ENCODE measurements around the gene CNDP1. TPM values are rescaled to one million over a fixed set of nuclear protein-coding genes. Genes with fewer than 3 reads are reported as not detected.

The CNDP1 gene
- total RNA-seq, 6 experiments from 2014 or later = not detected

- Mint-ChIP-seq H3K4me3 (no peak overlapping the region), H3K9me3 (no peaks in the 10 kb centered on the region), H3K36me3 (ENCODE audit: low read depth) (peaks cover 8% of the 10 kb centered on the region; the same call in 1 of the 2 replicates), H3K27ac (no peak overlapping the region), H3K27me3 (ENCODE audit: insufficient read depth) (peaks cover 7% of the 10 kb centered on the region), H3K4me1 (ENCODE audit: low read depth) (no peaks in the 10 kb centered on the region)
- no peak for DNase-seq
- no peak for TF ChIP-seq CTCF (IDR thresholded peaks at IDR 0.05)
These were observed 8.6 kb upstream of the CNDP1 start for GRCh38 chr18:74525741-74526140.

GRCh38 chr18:74526488-74526887 is 7.8 kb upstream of the CNDP1 start:
- H3K27ac Mint-ChIP-seq = no peak overlapping the region
- peaks cover 11% of the 10 kb centered on the region for H3K27me3 Mint-ChIP-seq (ENCODE audit: insufficient read depth)
- no peaks in the 10 kb centered on the region for H3K9me3 Mint-ChIP-seq
- no peaks in the 10 kb centered on the region for H3K4me1 Mint-ChIP-seq (ENCODE audit: low read depth)
- DNase-seq = no peak
- TF ChIP-seq CTCF (IDR thresholded peaks at IDR 0.05) = no peak
- H3K4me3 Mint-ChIP-seq = no peak overlapping the region
- H3K36me3 Mint-ChIP-seq (ENCODE audit: low read depth) = peaks cover under 1% of the 10 kb centered on the region; the same call in 1 of the 2 replicates

- H3K27ac Mint-ChIP-seq = no peak overlapping the region
- no peak for TF ChIP-seq CTCF (IDR thresholded peaks at IDR 0.05)
- peaks cover 20% of the 10 kb centered on the region for H3K27me3 Mint-ChIP-seq (ENCODE audit: insufficient read depth)
- H3K36me3 Mint-ChIP-seq (ENCODE audit: low read depth) = no peaks in the 10 kb centered on the region
- no peaks in the 10 kb centered on the region for H3K9me3 Mint-ChIP-seq
- no peaks in the 10 kb centered on the region for H3K4me1 Mint-ChIP-seq (ENCODE audit: low read depth)
- DNase-seq = no peak
- no peak overlapping the region for H3K4me3 Mint-ChIP-seq
These were observed 5.8 kb upstream of the CNDP1 start for GRCh38 chr18:74528478-74528877.

- Mint-ChIP-seq H3K27me3 (ENCODE audit: insufficient read depth) (peaks cover 24% of the 10 kb centered on the region), H3K36me3 (ENCODE audit: low read depth) (no peaks in the 10 kb centered on the region), H3K9me3 (no peaks in the 10 kb centered on the region), H3K27ac (no peak overlapping the region), H3K4me3 (no peak overlapping the region), H3K4me1 (ENCODE audit: low read depth) (no peaks in the 10 kb centered on the region)
- no peak for TF ChIP-seq CTCF (IDR thresholded peaks at IDR 0.05)
- no peak for DNase-seq
These were observed 5.4 kb upstream of the CNDP1 start for GRCh38 chr18:74528913-74529312.

- TF ChIP-seq CTCF (IDR thresholded peaks at IDR 0.05) = no peak
- DNase-seq = no peak
- H3K4me3 Mint-ChIP-seq = no peak overlapping the region
- H3K36me3 Mint-ChIP-seq (ENCODE audit: low read depth) = no peaks in the 10 kb centered on the region
- H3K27ac Mint-ChIP-seq = no peak overlapping the region
- H3K4me1 Mint-ChIP-seq (ENCODE audit: low read depth) = no peaks in the 10 kb centered on the region
- H3K27me3 Mint-ChIP-seq (ENCODE audit: insufficient read depth) = peaks cover 25% of the 10 kb centered on the region
- H3K9me3 Mint-ChIP-seq = no peaks in the 10 kb centered on the region
These were observed 4.9 kb upstream of the CNDP1 start for GRCh38 chr18:74529378-74529777.

Measured in HFFc6 (cell line).